ENCODE data around the gene PRSS23. TPM values are rescaled to one million over a fixed set of nuclear protein-coding genes. Genes with fewer than 3 reads are reported as not detected.

The PRSS23 gene
- total RNA-seq, 4 donors from 2014 or later = 34.5 to 87.2 (median 68.8) TPM

DNA sequence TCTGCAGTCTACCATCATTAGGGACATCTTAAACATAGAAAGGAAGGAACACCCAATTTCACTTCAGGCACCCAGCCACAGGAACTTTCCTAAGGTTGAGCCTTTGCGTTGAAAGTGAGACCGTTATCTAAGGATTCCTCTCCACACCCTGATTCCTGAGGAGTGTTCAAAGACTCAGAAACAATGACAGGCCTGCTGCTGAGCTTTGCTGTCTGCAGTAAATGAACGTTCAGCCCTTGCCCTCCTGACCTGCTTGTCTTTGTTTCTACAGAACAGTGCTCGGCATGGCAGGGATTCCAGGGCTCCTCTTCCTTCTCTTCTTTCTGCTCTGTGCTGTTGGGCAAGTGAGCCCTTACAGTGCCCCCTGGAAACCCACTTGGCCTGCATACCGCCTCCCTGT is 7.0 kb downstream of the PRSS23 start:
- peaks cover 0 to 15% of the 10 kb centered on the region in 2 donors for H3K36me3 ChIP-seq
- WGBS, 2 donors (ENCODE audit: low coverage in 1 of 2) = 69 to 100% methylated on average over 1 to 3 of the region's 5 CpGs
- H3K4me3 ChIP-seq = no peak overlapping the region
- no peaks in the 10 kb centered on the region for H3K9me3 ChIP-seq
- no peak for ATAC-seq
- H3K4me1 ChIP-seq = peaks cover 0 to 29% (median 6%) of the 10 kb centered on the region in 3 donors
- H3K27ac ChIP-seq = peak overlapping the region in 1 of 4 donors; percentile 23
- H3K27me3 ChIP-seq = no peaks in the 10 kb centered on the region
- TF ChIP-seq POLR2A (IDR thresholded peaks at IDR 0.05) (no peak), EP300 (IDR thresholded peaks at IDR 0.05) (no peak), POLR2AphosphoS5 (IDR thresholded peaks at IDR 0.05) (no peak)
- TF ChIP-seq, protein P1, sequence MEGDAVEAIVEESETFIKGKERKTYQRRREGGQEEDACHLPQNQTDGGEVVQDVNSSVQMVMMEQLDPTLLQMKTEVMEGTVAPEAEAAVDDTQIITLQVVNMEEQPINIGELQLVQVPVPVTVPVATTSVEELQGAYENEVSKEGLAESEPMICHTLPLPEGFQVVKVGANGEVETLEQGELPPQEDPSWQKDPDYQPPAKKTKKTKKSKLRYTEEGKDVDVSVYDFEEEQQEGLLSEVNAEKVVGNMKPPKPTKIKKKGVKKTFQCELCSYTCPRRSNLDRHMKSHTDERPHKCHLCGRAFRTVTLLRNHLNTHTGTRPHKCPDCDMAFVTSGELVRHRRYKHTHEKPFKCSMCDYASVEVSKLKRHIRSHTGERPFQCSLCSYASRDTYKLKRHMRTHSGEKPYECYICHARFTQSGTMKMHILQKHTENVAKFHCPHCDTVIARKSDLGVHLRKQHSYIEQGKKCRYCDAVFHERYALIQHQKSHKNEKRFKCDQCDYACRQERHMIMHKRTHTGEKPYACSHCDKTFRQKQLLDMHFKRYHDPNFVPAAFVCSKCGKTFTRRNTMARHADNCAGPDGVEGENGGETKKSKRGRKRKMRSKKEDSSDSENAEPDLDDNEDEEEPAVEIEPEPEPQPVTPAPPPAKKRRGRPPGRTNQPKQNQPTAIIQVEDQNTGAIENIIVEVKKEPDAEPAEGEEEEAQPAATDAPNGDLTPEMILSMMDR (IDR thresholded peaks at IDR 0.05) = no peak

- Histone ChIP-seq H3K27ac (no peak overlapping the region), H3K4me1 (peaks cover 0 to 14% (median under 1%) of the 10 kb centered on the region in 3 donors), H3K4me3 (no peak overlapping the region), H3K27me3 (no peaks in the 10 kb centered on the region), H3K9me3 (no peaks in the 10 kb centered on the region), H3K36me3 (peaks cover 0 to 15% of the 10 kb centered on the region in 2 donors)
- TF ChIP-seq, protein P1 (IDR thresholded peaks at IDR 0.05) = no peak
- TF ChIP-seq POLR2AphosphoS5 (IDR thresholded peaks at IDR 0.05) (no peak), POLR2A (IDR thresholded peaks at IDR 0.05) (no peak), EP300 (IDR thresholded peaks at IDR 0.05) (no peak)
- no peak for ATAC-seq
Measured at GRCh38 chr11:86809561-86809960, 9.2 kb downstream of the PRSS23 start.

- H3K4me3 ChIP-seq = no peak overlapping the region
- H3K27ac ChIP-seq = no peak overlapping the region
- no peak for TF ChIP-seq EP300 (IDR thresholded peaks at IDR 0.05)
- TF ChIP-seq, protein P1 (IDR thresholded peaks at IDR 0.05) = no peak
- no peak for TF ChIP-seq POLR2AphosphoS5 (IDR thresholded peaks at IDR 0.05)
- no peak for TF ChIP-seq POLR2A (IDR thresholded peaks at IDR 0.05)
- peaks cover 0 to 16% (median 4%) of the 10 kb centered on the region in 3 donors for H3K4me1 ChIP-seq
- ATAC-seq = no peak
- no peaks in the 10 kb centered on the region for H3K27me3 ChIP-seq
- WGBS, 2 donors (ENCODE audit: low coverage in 1 of 2) = 86 to 88% methylated on average over 2 of the region's 2 CpGs
- peaks cover 0 to 15% of the 10 kb centered on the region in 2 donors for H3K36me3 ChIP-seq
- H3K9me3 ChIP-seq = no peaks in the 10 kb centered on the region
Measured at GRCh38 chr11:86810288-86810687, 9.9 kb downstream of the PRSS23 start.

- H3K36me3 ChIP-seq = peaks cover 0 to 15% of the 10 kb centered on the region in 2 donors
- H3K4me1 ChIP-seq = peaks cover 4 to 25% (median 4%) of the 10 kb centered on the region in 3 donors
- H3K4me3 ChIP-seq = no peak overlapping the region
- no peak overlapping the region for H3K27ac ChIP-seq
- H3K9me3 ChIP-seq = no peaks in the 10 kb centered on the region
- TF ChIP-seq, protein P1 (IDR thresholded peaks at IDR 0.05) = no peak
- no peak for TF ChIP-seq POLR2A (IDR thresholded peaks at IDR 0.05)
- TF ChIP-seq POLR2AphosphoS5 (IDR thresholded peaks at IDR 0.05) = no peak
- TF ChIP-seq EP300 (IDR thresholded peaks at IDR 0.05) = no peak
- ATAC-seq = no peak
- H3K27me3 ChIP-seq = no peaks in the 10 kb centered on the region
- 88 to 100% methylated on average over 2 of the region's 2 CpGs for WGBS, 2 donors (ENCODE audit: low coverage in 1 of 2)
Measured at GRCh38 chr11:86811637-86812321, 11.4 kb downstream of the PRSS23 start.

GRCh38 chr11:86812322-86812670 is 12.0 kb downstream of the PRSS23 start:
- Histone ChIP-seq H3K4me1 (peaks cover 4 to 29% (median 4%) of the 10 kb centered on the region in 3 donors), H3K36me3 (peaks cover 0 to 14% of the 10 kb centered on the region in 2 donors), H3K27me3 (no peaks in the 10 kb centered on the region), H3K4me3 (no peak overlapping the region), H3K27ac (no peak overlapping the region), H3K9me3 (no peaks in the 10 kb centered on the region)
- ATAC-seq = no peak
- TF ChIP-seq, protein P1 (IDR thresholded peaks at IDR 0.05) = no peak
- TF ChIP-seq POLR2AphosphoS5 (IDR thresholded peaks at IDR 0.05) = no peak
- no peak for TF ChIP-seq POLR2A (IDR thresholded peaks at IDR 0.05)
- TF ChIP-seq EP300 (IDR thresholded peaks at IDR 0.05) = no peak
- 74 to 90% methylated on average over 2 to 3 of the region's 7 CpGs for WGBS, 2 donors (ENCODE audit: low coverage in 1 of 2)
